Tibial nerve (tissue), 3 donors: ENCODE data around the gene C2orf92.

Experiments used
- CTCF ChIP-seq, 5 experiments: fragments of 200-600 bp in 3 of 5; fragments of 450-650 bp in 2 of 5; sonication (generic) in 3 of 5; IDR thresholded peaks; one replicate each; pipeline ENCODE4 v1.5.1; 2016 to 2019; ENCODE audit warnings: antibody characterized with exemption in 5 of 5, mild to moderate bottlenecking in 3 of 5, moderate library complexity in 2 of 5
- POLR2A ChIP-seq, 2 donors: fragments of 450-650 bp; IDR thresholded peaks; one replicate each; pipeline ENCODE4 v1.6.1; 2017; ENCODE audit warnings: antibody characterized with exemption in 2 of 2, mild to moderate bottlenecking in 2 of 2, moderate library complexity in 2 of 2

GRCh38 chr2:97645112-97645694 is 24.3 kb upstream of the C2orf92 start:
- TF ChIP-seq CTCF (IDR thresholded peaks at IDR 0.05) (no peak), POLR2A (IDR thresholded peaks at IDR 0.05) (no peak)
